ENCODE measurements around the gene NFATC1.

DNA sequence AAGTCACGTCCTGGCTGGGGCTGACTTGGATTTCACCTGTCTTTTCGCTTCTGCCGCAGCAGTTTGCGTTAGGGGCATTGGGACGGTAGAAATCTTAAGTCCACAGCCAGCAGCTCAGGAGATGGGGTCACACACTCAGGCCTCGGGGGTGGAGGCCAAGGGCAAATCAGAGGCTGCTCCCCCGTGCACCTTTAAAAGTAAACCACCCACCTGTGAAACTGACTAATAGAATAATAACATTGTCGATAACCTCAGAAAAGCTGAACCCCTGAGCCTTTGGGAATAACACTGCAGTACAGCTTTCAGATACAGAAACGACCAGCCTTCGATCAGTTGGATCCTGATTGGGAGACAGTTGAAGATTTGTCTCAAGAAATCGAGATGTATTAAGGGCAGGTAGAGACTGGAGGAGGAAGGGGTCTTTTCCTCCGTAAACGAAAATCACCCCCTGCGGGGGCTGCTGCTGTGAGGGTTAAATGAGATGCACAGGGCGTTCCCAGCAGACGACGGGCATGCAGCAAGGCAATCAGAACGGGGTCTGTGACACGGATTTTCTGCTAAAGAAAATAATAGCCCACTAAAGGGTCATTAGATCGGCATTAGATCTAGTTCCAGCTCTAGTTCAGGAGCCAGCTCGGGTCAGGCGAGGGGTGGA, 16.4 kb upstream of the NFATC1 start:
- no peak for TF ChIP-seq POLR2A (IDR thresholded peaks at IDR 0.05)
- TF ChIP-seq, protein P1, sequence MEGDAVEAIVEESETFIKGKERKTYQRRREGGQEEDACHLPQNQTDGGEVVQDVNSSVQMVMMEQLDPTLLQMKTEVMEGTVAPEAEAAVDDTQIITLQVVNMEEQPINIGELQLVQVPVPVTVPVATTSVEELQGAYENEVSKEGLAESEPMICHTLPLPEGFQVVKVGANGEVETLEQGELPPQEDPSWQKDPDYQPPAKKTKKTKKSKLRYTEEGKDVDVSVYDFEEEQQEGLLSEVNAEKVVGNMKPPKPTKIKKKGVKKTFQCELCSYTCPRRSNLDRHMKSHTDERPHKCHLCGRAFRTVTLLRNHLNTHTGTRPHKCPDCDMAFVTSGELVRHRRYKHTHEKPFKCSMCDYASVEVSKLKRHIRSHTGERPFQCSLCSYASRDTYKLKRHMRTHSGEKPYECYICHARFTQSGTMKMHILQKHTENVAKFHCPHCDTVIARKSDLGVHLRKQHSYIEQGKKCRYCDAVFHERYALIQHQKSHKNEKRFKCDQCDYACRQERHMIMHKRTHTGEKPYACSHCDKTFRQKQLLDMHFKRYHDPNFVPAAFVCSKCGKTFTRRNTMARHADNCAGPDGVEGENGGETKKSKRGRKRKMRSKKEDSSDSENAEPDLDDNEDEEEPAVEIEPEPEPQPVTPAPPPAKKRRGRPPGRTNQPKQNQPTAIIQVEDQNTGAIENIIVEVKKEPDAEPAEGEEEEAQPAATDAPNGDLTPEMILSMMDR (IDR thresholded peaks at IDR 0.05) = no peak
- TF ChIP-seq EP300 (IDR thresholded peaks at IDR 0.05) = no peak

All from ovary (tissue), 3 donors.